Testis (tissue), 2 donors: ENCODE results near the gene GABRR2.

Experiments
- CTCF ChIP-seq, 3 experiments: fragments of 450-650 bp in 2 of 3; fragments of 200-600 bp in 1 of 3; sonication (generic) in 1 of 3; IDR thresholded peaks; one replicate each; pipeline ENCODE4 v1.5.1; 2016 to 2019; ENCODE audit warnings: antibody characterized with exemption in 3 of 3, mild to moderate bottlenecking in 2 of 3, moderate library complexity in 1 of 3
- POLR2A ChIP-seq: fragments of 450-650 bp; IDR thresholded peaks from one replicate; pipeline ENCODE4 v1.6.1; 2017; ENCODE audit warnings: antibody characterized with exemption, mild to moderate bottlenecking, moderate library complexity

- no peak for TF ChIP-seq CTCF (IDR thresholded peaks at IDR 0.05)
- TF ChIP-seq POLR2A: no peak
Observed at GRCh38 chr6:89353118-89353556, 38.0 kb upstream of the GABRR2 start.
